Right renal cortex interstitium (tissue), 3 donors: Measurements from ENCODE around the gene OCA2. TPM values are rescaled to one million over a fixed set of nuclear protein-coding genes. Genes with fewer than 3 reads are reported as not detected.
A peak's percentile ranks its signal among the peaks of the same experiment; 100 is the strongest.

Source experiments
- DNase-seq, 3 donors: peaks; one replicate each; pipeline ENCODE4 v3.0.0-alpha.2; 2013; ENCODE audit warnings: low read depth in 3 of 3, low spot score in 2 of 3
- polyA plus RNA-seq, 3 donors: library from polyadenylated mRNA; unstranded; fragments of 120-200 nt; gene quantifications; one replicate each; pipeline ENCODE4 v1.2.1, GENCODE V29; 2013; ENCODE audit not compliant: insufficient read length in 3 of 3

The OCA2 gene
- polyA plus RNA-seq, 3 donors: 6.1 to 10.8 (median 8.7) TPM

DNA sequence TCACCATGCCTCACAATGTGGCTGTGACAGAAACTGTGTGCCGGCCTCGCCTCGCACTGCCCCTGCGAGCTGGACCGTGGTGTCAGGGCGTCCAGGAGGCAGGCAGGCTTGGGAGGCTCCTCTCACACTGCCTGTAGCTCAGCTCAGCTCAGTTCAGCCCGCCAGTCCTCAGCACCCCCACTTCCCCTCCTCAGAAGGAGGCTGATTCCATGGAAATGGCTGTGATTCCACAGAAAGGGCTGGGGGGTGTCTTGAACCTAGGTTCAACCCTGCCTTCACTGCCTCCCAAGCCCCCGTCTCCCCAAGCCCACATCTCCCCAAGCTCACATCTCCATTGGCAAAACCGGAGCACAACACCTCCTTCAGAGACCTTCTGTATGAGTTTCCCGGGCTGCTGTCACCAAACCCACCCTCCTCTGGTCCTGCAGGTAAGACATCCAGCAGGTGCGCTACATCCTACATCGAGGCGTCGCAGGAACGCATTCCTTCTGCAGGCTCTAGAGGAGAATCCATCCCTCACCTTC is 94.0 kb downstream of the OCA2 start:
- DNase-seq: no peak

DNA sequence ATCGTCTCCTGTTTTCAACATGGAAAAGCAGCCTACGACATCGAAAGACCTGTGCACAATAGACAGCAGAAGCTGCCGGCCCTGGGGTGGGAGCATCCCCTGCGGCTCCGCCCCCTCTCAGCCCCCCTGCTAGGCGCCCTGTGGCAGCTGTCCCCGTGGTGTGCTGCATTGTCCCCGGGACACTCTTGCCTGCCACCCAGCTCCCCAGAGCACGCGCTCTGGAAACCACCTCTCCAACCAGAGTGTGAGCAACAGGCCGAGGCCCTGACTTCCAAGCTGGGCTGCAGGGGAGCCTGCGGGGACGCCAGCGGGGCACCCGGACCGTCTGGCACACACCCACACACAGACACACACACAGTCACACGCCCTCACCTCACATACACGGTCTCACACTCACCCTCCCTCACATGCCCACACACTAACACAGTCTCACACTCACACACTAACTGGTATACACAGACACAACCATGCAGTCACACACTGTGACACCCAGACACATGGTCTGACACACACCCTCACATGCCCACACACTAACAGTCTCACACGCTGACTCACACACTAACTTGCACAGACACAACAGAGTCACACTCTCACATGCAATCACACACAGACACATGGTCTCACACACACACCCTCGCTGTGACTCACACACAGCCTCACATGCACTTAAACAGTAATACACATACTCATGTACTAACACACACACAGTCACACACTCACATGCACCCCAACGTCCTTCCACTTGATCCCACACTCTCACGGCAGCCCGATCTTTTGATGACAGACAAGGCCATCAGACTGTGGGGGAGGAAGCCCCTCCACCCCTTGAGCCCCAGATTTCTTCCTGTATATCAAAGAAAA is 94.7 kb downstream of the OCA2 start:
- DNase-seq: no peak

- no peak for DNase-seq
Measured at GRCh38 chr15:28003302-28004037, 95.6 kb downstream of the OCA2 start.

DNA sequence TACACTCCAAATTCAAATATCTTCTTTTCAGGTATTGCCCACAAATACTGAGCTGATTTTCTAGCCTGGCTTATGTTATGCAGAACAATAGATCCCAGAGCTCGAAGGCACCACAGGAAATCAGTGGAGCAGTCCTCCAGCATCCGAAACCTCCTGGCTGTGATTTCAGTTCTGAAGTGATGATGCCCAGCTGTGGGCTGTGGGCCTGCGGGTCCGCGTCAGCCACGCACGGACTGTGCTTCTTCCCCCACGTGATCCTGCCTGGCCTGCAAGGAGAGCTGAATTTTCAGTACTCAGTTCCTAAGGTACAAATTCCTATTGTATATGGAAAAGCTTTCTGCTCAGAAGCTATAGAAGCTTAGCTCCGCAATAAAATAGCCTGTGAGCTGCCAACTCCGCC is 96.2 kb downstream of the OCA2 start:
- DNase-seq: no peak

DNA sequence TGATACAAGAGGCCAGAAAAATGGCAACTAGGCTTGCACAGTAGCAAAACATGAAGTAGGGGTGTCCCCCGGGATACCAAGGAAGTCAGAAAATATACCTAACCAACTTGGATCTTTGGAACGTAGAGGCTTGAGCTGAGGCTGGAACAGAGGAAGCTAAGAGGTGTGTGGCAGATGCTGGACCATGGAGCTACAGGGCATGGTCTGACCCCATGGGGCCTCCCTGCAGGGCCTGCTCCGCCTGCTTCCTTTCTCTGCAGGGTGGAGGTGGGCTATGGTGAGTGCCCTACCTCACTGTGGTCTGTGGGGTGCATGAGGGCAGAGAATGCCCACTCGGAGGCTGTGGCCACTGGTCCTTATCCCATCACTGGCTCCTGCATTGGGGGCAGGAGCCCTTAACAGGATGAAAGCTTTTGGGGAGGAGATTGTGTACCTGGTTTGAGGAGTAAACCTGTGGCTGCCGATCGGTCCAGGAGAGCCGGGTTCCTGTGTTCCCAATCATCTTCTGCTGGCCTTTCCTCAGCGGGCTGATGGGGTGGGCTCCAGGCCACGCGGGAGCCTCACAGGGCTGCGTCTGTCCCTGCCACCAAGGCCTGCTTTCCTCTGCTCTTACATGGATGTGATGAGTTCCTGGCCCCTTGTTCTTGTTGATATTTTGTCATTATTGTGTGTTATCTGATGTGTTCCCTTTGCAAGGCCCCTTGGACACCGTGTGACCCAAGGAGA is 96.8 kb downstream of the OCA2 start:
- no peak for DNase-seq

GRCh38 chr15:28001641-28002040 is 97.5 kb downstream of the OCA2 start:
- DNase-seq: no peak

DNA sequence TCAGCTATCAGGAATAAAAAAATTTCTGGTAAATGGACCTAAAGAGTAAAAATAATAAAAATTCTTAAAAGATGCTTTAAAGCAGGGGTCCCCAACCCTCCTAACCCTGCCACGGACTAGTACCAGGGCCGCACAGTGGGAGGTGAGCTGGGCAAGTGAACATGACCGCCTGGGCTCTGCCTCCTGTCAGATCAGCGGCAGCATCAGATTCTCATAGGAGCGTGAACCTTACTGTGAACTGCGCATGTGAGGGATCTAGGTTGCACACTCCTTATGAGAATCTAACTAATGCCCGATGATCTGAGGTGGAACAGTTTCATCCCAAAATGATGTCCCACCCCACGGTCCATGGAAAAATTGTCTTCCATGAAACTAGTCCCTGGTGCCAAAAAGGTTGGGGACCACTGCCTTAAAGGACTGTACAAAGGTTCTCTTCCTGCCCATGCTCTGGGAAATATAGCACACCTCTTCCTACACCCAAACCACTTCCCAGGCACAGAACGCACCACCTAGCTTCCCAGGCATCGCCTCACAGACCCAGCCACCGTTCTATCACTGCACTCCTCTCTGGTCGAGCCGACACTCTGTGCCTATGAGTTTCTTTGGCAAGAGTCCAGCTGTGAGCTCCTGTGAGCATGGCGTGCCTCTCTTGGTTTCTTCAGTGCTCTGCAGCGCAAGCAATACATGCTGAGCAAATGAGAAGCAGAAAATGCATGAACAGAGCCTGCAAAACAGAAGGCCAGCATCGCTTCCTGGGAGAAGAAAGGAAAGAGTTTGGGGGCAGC is 104.9 kb downstream of the OCA2 start:
- no peak for DNase-seq

DNA sequence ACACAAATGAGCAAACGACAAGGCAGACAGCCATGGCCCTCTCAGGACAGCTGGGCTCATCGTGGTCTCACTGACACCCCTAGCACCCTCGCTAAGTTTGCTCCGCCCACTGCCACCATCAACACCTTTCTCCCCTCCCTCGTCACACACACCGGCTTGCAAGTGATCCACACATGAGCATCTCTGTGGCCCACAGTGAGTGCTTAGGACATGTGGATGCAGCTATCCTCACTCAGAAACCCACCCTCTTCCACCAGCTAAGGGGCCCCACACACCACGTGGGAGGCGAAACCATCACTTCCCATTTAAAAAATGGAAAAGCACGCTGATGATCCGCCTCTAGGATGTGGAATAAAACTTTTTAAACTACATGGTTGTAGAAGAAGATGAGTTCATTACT is 105.6 kb downstream of the OCA2 start:
- DNase-seq: no peak

DNA sequence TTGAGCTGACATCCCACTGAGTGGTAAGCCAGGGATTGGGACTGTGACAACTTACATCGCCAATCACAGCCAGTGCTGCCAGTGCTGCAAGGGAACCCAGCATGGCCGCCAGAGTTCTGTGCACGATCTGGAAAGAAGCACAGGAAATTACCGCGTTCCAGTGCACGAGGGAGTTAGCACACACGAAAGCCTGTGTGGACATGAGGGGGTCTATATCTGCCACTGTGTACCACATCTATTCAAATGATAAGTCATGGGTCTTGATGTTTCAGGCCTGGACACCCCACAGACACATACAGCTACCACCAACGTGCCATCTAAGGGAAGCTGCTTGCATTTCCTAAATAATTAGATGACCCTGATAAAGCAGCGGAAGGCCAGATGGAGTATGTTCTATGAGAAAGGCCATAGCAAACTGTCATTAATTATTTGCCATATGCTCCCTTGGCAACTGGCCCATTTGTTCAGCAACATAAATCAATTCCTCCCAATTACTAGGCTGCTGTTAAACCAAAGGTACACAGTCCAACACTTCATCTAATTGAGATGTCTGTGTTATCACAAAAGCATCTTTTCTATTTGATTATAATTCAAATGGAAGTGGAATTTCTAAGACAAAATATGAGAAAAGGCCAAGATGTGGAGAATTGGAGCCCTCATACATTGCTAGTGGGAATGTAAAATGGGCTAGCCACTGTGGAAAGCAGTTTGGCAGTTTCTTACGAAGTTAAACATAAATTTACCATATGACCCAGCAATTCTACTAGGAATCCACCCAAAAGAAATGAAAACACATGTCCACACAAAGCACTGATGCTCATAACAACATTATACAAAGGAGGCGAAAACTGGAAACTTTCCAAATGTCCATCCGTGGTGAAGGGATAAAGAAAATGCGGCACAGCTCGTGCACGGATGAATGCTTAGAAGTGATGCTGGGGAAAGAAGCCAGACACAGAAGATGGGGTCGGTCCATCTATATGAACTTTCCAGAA is 108.3 kb downstream of the OCA2 start:
- DNase-seq: peak in 2 of 3 donors; percentile 4 to 33

GRCh38 chr15:27989838-27990237 is 109.3 kb downstream of the OCA2 start:
- no peak for DNase-seq

- no peak for DNase-seq
Measured at GRCh38 chr15:27989427-27989826, 109.7 kb downstream of the OCA2 start.

- DNase-seq: no peak
Measured at GRCh38 chr15:27985099-27985498, 114.0 kb downstream of the OCA2 start.

DNA sequence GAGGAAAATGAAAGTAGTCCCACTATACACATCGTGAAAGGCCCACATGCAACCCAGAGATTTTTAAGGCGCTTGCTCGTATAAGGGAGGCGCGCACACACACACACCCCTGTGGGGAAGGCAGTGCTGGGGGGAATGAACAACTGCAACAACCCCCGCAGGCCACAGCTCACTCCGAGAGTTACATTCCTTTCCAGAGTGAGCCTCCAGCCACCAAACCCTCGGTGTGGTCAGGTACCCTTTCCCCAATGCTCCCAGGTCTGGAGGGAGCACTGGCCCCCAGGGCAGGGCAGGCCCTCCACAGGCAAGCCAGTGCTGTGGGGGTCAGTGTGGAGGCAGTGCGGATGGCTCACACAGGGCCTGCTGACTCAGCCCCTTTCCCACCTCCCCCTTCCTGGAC is 115.6 kb downstream of the OCA2 start:
- no peak for DNase-seq

DNA sequence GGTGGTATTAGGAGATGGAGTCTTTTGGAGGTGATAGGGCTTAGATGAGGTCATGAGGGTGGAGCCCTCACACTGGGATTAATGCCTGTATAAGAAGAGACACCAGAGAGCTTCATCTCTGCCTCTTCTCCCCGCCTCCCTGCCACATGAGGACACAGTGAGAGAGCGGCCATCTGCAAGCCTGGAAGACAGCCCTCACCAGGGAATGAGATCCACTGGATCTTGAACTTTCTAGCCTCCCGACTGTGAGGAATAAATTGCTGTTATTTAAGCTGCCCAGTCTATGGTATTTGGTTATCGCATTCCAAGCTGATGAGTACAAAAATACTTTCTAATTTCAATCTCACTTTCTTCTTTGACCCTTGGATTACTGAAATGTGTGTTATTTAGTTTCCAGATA is 121.4 kb downstream of the OCA2 start:
- DNase-seq: no peak

DNA sequence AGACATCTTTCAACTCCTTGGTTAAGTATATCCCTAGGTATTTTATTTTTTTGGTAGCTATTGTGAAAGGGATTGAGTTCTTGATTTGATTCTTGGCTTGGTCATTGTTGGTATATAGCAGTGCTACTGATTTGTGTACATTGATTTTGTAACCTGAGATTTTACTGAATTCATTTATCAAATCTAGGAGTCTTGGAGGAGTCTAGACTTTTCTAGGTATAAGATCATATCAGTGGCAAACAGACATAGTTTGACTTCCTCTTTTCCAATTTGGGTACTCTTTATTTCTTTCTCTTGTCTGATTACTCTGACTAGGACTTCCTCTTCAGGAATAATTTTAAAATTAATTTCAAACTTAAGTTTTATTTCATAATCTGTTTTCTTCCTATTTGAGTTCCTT is 125.2 kb downstream of the OCA2 start:
- no peak for DNase-seq

DNA sequence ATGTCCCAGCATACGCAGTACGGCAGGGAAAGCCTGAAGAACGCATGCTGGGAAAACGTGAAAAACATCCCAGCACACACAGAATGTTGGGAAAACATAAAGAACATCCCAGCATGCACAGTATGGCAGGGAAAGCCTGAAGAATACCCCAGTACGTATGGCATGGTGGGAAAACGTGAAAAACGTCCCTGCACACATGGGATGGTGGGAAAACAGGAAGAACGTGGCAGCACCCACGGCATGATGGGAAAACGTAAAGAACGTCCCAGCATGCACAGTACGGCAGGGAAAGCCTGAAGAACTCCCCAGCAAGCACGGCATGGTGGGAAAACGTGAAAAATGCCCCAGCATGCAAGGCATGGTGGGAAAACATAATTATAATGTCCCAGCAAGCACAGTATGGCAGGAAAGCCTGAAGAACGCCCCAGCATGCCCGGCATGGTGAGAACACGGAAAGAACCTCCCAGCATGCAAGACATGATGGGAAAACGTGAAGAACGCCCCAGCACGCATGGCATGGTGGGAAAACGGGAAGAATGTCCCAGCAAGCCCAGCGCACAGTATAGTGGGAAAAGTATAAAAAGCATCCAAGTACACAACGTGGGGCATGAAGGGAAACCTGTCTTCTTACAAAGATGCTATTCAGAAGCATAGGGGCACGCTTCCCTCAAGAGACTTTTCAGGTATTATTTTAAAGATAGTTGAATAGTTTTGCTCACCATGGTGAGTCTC is 128.3 kb downstream of the OCA2 start:
- DNase-seq: no peak

DNA sequence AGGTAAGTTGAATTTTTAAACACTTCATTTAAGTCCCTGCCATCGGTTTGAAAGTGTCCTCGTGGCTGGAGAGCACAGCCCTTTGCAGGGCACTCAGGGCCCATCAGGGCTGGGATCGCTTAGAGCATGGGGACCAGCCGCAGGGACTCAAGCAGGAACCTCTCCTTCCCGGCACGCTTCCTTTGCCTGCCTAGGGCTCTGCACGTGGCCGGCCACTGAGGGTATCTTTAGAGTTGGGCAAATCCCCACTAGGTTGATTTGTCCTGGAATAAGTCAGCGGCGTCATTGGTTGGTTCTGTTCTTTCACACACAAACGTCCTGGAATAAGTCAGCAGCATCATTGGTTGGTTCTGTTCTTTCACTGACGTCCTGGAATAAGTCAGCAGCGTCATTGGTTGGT is 131.6 kb downstream of the OCA2 start:
- no peak for DNase-seq

DNA sequence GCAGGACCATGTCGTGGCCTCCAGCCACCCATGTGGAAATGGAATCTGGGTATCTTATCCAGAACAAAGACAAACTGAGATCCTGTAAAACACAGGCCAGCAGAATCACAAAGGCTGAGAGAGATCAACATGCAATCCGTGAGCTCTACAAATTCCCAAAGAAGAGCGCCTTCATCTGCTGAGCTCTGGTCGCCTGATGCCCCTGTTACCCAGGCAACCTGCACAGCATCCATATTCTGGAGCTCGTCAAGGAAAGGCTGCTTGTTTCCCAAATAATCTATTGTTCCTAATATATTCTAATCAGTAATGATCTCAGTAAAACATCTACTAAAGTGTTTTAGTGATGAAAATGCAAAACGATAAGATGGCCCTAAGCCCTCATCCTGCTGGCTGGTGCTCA is 133.6 kb downstream of the OCA2 start:
- DNase-seq: no peak

GRCh38 chr15:27961801-27962200 is 137.3 kb downstream of the OCA2 start:
- DNase-seq: no peak
